Adrenal gland (tissue), 5 donors: ENCODE measurements around the gene TRAK1.

Experiments
- CTCF ChIP-seq, 6 experiments: fragments of 450-650 bp in 4 of 6; fragments of 200-600 bp in 2 of 6; sonication (generic) in 1 of 6; IDR thresholded peaks; 1 replicate in 5 of 6; 2 replicates in 1 of 6; pipeline versions ENCODE4 v1.5.1 to v1.8.0; 2016 to 2021; ENCODE audit warnings: antibody characterized with exemption in 6 of 6, mild to moderate bottlenecking in 2 of 6, moderate library complexity in 1 of 6
- POLR2A ChIP-seq, 2 donors: fragments of 450-650 bp; IDR thresholded peaks; one replicate each; pipeline ENCODE4 v1.6.1; 2017; ENCODE audit warnings: antibody characterized with exemption in 2 of 2, mild to moderate bottlenecking in 2 of 2, moderate library complexity in 1 of 2
- donor health status: DM: no; HTN: no; CAD: no.

DNA sequence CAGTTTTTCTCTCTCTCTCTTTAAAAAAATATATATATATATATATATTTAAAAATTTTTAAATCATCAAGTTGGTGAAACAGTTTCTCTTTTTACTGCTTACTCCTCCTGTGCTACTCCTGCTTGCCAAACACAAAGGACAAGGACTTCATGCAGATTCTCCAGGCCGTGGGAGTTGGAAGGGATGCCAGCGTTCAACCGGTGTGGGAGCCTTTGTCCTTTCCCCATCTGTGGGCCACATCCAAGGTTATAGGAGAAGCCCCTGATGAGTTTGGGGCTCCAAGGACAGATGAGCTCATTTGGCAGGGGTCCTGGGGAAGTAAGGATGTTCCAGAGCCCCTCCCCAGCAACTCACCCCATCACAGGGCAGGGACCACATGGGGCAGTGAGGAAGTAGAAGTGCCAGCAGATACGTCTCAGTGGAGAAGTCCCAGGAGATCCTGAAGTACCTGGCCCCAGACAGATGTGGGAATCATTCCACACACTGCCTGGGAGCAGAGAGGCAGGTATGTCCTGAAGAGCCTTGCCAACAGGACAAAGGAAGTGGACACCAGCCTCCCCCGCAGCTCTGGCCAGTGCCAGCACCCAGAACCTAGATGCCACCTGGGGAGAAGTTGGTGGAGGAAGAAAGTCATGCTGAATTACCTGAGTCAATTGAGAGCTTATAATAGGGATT lies 138.2 kb downstream of the TRAK1 start:
- TF ChIP-seq CTCF (IDR thresholded peaks at IDR 0.05) (no peak), POLR2A (IDR thresholded peaks at IDR 0.05) (no peak)
